Bronchial epithelial cell (primary cell): ENCODE data around the gene SORCS2. TPM values are rescaled to one million over a fixed set of nuclear protein-coding genes. Genes with fewer than 3 reads are reported as not detected.
A peak's percentile ranks its signal among the peaks of the same experiment; 100 is the strongest.

Source experiments
- DNase-seq: peaks from one replicate; pipeline ENCODE4 v3.0.0-alpha.2; 2010; ENCODE audit warnings: low read depth
- FAIRE-seq: peaks from 2 replicates; lab custom pipeline; 2011; peaks lifted over from hg19 to GRCh38; lab: Jason Lieb, UNC
- H3K27me3 ChIP-seq: 2 replicates; pipeline ENCODE4 v1.5.1; 2011; ENCODE audit warnings: low read length; ENCODE audit not compliant: control insufficient read depth, insufficient read depth
- H3K36me3 ChIP-seq: 2 replicates; pipeline ENCODE4 v1.5.1; 2011; ENCODE audit warnings: low read length; ENCODE audit not compliant: control insufficient read depth, insufficient read depth
- H3K4me3 ChIP-seq: 2 replicates; pipeline ENCODE4 v1.5.1; 2011; ENCODE audit warnings: mild to moderate bottlenecking, low read depth, low read length, control low read depth
- CTCF ChIP-seq: IDR thresholded peaks from 2 replicates; pipeline ENCODE4 v1.5.1; 2011; ENCODE audit warnings: mild to moderate bottlenecking, moderate library complexity, low read length, control low read depth, inconsistent platforms; ENCODE audit not compliant: insufficient read depth, severe bottlenecking
- total RNA-seq: library from RNA; depleted of rRNA; stranded (reverse); fragments of >200 nt; gene quantifications from 2 replicates; pipeline ENCODE4 v1.2.1, GENCODE V29; 2014

The SORCS2 gene
- total RNA-seq, 1 donor from 2014 or later = under 0.01 TPM

GRCh38 chr4:7416745-7417432, 224.6 kb downstream of the SORCS2 start:
- DNase-seq = no peak
- H3K36me3 ChIP-seq = no peaks in the 10 kb centered on the region
- peak; percentile 68 for FAIRE-seq
- no peaks in the 10 kb centered on the region for H3K27me3 ChIP-seq
- no peak overlapping the region for H3K4me3 ChIP-seq
- TF ChIP-seq CTCF = no peak

DNA sequence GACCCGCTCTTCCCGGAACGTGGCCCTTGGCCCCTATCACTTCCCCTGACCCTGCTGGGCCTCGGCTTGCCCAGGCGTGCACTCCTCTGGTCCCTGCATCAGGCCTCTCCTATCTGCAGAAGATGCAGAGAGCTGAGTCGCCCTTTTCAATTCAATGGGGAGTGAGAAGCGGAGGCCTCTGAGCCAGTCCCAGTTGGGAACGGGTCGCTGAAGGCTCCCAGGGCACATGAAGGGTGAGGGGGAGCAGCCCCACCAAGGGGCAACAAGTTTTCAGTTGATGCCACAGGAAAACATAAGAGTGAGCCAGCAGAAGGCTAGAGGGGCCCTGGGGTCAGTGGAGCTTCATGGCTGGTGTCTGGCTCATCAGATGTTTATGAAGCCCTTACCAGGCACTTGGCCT, 225.3 kb downstream of the SORCS2 start:
- Histone ChIP-seq H3K4me3 (no peak overlapping the region), H3K36me3 (no peaks in the 10 kb centered on the region), H3K27me3 (no peaks in the 10 kb centered on the region)
- TF ChIP-seq CTCF = no peak
- FAIRE-seq = no peak
- DNase-seq = no peak

GRCh38 chr4:7418131-7418943, 226.0 kb downstream of the SORCS2 start:
- H3K27me3 ChIP-seq = no peaks in the 10 kb centered on the region
- DNase-seq (no peak), FAIRE-seq (no peak)
- no peak for TF ChIP-seq CTCF
- no peaks in the 10 kb centered on the region for H3K36me3 ChIP-seq
- no peak overlapping the region for H3K4me3 ChIP-seq

- H3K4me3 ChIP-seq = no peak overlapping the region
- DNase-seq (no peak), FAIRE-seq (no peak)
- no peak for TF ChIP-seq CTCF
- no peaks in the 10 kb centered on the region for H3K27me3 ChIP-seq
- H3K36me3 ChIP-seq = no peaks in the 10 kb centered on the region
Measured at GRCh38 chr4:7419961-7420660, 227.8 kb downstream of the SORCS2 start.

GRCh38 chr4:7420661-7421040, 228.3 kb downstream of the SORCS2 start:
- Histone ChIP-seq H3K36me3 (no peaks in the 10 kb centered on the region), H3K4me3 (no peak overlapping the region), H3K27me3 (no peaks in the 10 kb centered on the region)
- FAIRE-seq (no peak), DNase-seq (no peak)
- TF ChIP-seq CTCF = no peak
